RWPE2 (cell line): Measurements from ENCODE around the gene GLT8D2.

Source experiments
- ATAC-seq: fragments of 200-7000 bp; cut with Tn5 transposase; 3 replicates; pipeline ENCODE4 v1.9.1; 2021; ENCODE audit warnings: low read depth
- DNase-seq: peaks from one replicate; pipeline ENCODE4 v3.0.0-alpha.2; 2020; ENCODE audit warnings: low spot score
- H3K27ac ChIP-seq: fragments of 450-650 bp; 2 replicates; pipeline ENCODE4 v1.5.1; 2017; ENCODE audit warnings: mild to moderate bottlenecking; ENCODE audit not compliant: poor library complexity, severe bottlenecking
- H3K27me3 ChIP-seq: fragments of 250-450 bp; sonication (Bioruptor Pico); 2 replicates; pipeline ENCODE4 v1.5.1; 2021; ENCODE audit warnings: mild to moderate bottlenecking, moderate library complexity; ENCODE audit not compliant: insufficient read depth, poor library complexity, severe bottlenecking
- H3K36me3 ChIP-seq: fragments of 250-450 bp; sonication (Bioruptor Pico); 2 replicates; pipeline ENCODE4 v1.5.1; 2020; ENCODE audit warnings: low read depth, mild to moderate bottlenecking, moderate library complexity
- H3K4me1 ChIP-seq: fragments of 250-450 bp; sonication (Bioruptor Pico); 2 replicates; pipeline ENCODE4 v1.5.1; 2021; ENCODE audit warnings: mild to moderate bottlenecking, moderate library complexity; ENCODE audit not compliant: insufficient read depth, poor library complexity, severe bottlenecking
- H3K4me3 ChIP-seq: fragments of 250-450 bp; sonication (Bioruptor Pico); 2 replicates; pipeline ENCODE4 v1.5.1; 2021; ENCODE audit warnings: mild to moderate bottlenecking, moderate library complexity; ENCODE audit not compliant: severe bottlenecking
- H3K9me3 ChIP-seq: fragments of 250-450 bp; sonication (Bioruptor Pico); 2 replicates; pipeline ENCODE4 v1.5.1; 2021; ENCODE audit warnings: mild to moderate bottlenecking, moderate library complexity; ENCODE audit not compliant: severe bottlenecking
- TF ChIP-seq, protein P1 (sequence below): fragments of 450-650 bp; IDR thresholded peaks from one replicate; pipeline ENCODE4 v1.5.1; 2017; ENCODE audit warnings: mild to moderate bottlenecking, moderate library complexity; ENCODE audit not compliant: poor library complexity, severe bottlenecking

GLT8D2 gene

DNA sequence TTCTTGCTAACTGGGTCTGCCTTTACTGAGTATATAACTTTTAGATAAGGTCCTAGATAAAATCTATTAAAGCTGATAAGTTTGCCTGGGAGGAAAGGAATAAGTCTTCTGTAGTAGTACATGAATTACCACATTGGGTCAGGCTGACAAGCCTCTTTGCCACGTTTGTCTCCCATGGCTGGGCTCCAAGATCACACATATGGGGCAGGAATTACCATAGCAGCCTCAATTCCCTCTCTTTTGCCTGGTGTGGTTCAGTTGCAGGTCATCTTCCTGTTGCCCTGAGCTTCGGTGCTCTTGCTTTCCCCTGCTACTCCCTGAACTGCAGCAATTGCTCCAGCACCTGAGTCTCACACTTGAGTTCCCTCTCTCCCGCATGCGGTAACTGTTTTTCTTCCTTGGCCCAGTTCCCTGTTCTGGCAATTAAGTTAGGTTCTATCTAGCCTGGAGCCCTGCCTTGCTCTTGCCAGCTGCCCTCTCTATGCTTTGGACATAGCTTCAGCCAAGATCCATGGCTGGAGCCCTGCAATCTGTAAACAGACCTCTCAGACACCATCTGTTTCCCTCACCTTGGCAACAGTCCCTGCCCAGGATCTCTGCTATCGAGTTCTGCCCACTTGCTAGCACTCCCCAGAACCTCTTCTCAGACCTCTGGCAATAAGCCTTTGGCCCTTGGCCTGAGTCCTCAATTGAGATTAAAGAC is 5.8 kb upstream of the GLT8D2 start:
- no peaks in the 10 kb centered on the region for H3K27me3 ChIP-seq
- ATAC-seq (no peak), DNase-seq (no peak)
- H3K27ac ChIP-seq = no peak overlapping the region
- H3K36me3 ChIP-seq = no peaks in the 10 kb centered on the region
- TF ChIP-seq, protein P1, sequence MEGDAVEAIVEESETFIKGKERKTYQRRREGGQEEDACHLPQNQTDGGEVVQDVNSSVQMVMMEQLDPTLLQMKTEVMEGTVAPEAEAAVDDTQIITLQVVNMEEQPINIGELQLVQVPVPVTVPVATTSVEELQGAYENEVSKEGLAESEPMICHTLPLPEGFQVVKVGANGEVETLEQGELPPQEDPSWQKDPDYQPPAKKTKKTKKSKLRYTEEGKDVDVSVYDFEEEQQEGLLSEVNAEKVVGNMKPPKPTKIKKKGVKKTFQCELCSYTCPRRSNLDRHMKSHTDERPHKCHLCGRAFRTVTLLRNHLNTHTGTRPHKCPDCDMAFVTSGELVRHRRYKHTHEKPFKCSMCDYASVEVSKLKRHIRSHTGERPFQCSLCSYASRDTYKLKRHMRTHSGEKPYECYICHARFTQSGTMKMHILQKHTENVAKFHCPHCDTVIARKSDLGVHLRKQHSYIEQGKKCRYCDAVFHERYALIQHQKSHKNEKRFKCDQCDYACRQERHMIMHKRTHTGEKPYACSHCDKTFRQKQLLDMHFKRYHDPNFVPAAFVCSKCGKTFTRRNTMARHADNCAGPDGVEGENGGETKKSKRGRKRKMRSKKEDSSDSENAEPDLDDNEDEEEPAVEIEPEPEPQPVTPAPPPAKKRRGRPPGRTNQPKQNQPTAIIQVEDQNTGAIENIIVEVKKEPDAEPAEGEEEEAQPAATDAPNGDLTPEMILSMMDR = no peak
- H3K4me1 ChIP-seq = peaks cover 11% of the 10 kb centered on the region
- no peaks in the 10 kb centered on the region for H3K9me3 ChIP-seq
- no peak overlapping the region for H3K4me3 ChIP-seq

DNA sequence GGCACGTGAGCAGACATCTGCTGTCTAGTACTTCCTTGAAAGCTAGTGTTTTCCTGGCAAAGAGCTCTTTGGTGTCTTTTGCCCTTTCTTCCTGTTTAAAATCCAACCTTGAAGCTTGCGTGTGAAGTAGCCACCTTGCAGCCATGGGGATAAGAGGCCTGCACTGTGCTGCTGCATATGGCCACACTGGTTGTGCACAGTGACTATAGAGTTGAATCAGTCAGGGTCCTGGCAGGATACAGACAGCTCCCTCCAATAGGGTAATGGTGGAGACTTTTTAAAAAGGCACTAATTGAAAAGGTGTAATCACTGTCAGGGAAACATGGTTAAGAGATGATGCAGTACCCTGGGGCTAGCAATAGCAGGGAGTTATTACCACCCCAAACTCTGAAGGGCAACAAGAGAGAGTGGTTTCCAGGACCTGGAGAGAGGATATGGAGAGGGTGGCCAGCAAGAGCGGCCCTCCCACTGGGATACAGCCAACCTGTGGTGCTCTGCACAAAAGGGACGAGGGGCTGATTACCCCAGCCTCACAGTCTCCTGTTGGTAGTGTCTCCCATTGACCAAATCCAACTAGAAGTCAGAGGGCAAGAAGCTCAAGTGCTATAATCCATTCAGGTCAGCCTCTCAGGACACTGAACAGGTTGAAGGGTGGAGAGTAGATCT is 4.8 kb upstream of the GLT8D2 start:
- H3K36me3 ChIP-seq = no peaks in the 10 kb centered on the region
- no peak for ATAC-seq
- DNase-seq = no peak
- peaks cover 14% of the 10 kb centered on the region for H3K4me1 ChIP-seq
- H3K4me3 ChIP-seq = no peak overlapping the region
- no peaks in the 10 kb centered on the region for H3K27me3 ChIP-seq
- no peak overlapping the region for H3K27ac ChIP-seq
- no peaks in the 10 kb centered on the region for H3K9me3 ChIP-seq
- TF ChIP-seq, protein P1 = no peak

DNA sequence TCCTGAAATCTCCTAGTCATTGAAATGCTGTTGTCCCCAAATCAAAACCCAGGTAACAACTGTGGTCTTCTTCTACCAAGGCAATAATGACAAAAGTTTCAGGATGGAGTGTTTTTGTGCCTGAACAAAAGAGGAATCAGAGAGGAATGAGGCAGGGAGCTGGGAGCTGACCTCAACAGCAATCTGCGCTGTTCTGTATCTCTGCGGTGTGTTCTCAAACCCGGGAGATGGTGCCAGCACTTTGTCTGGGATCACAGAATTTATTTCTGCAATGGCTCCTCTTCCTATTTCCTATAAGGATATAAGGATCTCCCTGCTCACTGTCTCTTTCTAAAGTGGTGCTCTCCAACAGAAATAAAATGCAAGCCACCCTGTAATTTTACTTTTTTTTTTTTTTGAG is 449 bp upstream of the GLT8D2 start:
- H3K9me3 ChIP-seq = no peaks in the 10 kb centered on the region
- peaks cover 16% of the 10 kb centered on the region for H3K4me1 ChIP-seq
- H3K27me3 ChIP-seq = no peaks in the 10 kb centered on the region
- ATAC-seq (no peak), DNase-seq (no peak)
- TF ChIP-seq, protein P1 = no peak
- H3K36me3 ChIP-seq = no peaks in the 10 kb centered on the region
- peak overlapping the region; percentile 43 for H3K27ac ChIP-seq
- no peak overlapping the region for H3K4me3 ChIP-seq

DNA sequence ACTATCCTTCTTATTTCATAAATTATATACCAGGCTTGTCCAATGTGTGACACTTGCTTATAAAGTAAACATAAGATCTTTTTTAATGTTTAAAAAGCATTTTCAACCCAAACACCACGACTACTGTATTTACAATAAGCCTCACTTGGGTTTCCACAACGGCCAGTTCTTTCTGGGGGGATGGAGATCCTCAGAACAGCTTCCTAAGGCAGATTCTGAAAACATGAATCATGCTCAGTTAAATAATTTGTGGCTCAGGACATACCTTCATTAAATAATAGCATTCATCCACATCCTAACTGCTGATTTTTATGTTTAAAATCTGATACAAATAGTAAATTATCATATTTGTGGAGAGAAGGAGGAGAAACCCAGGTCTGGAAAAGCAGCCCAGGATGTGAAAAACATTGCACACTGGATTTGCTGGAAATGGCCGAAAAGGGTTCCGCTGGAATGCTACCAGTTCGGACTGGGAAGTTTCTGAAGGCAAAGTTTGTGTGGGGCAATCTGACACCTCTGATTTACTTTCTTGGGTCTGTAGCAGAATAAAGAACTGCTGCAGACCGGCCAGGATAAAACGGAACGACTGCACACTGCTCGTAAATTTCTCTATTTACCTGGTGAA is 597 bp downstream of the GLT8D2 start:
- peak; percentile 52 for ATAC-seq
- DNase-seq = no peak
- Histone ChIP-seq H3K27me3 (no peaks in the 10 kb centered on the region), H3K27ac (peak overlapping the region; percentile 43), H3K4me1 (peaks cover 16% of the 10 kb centered on the region), H3K36me3 (no peaks in the 10 kb centered on the region), H3K9me3 (no peaks in the 10 kb centered on the region), H3K4me3 (peak overlapping the region; percentile 31)
- TF ChIP-seq, protein P1 = no peak

DNA sequence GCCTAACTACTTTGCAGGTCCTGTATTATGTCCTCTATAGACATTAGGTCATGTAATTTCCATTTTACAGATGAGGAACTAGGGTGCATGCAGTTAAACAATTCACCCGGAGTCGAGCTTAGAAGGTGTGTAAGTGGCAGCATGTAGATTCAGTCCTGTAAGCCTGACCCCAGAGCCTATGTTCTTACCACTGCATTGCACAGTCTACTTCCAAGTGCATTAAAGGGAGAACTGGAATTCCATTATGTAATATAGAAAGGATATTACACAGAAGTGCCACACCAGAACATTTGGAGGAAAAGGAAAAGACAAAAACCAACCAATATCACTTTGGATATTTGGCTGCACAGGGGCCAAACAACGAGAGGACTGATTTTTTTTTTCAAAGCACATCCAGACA is 1.2 kb downstream of the GLT8D2 start:
- peak overlapping the region; percentile 43 for H3K27ac ChIP-seq
- no peak for DNase-seq
- H3K4me3 ChIP-seq = peak overlapping the region; percentile 31

More for the DNA sequence above, 1.2 kb downstream of the GLT8D2 start:
- no peak for ATAC-seq
- H3K4me1 ChIP-seq = peaks cover 16% of the 10 kb centered on the region
- TF ChIP-seq, protein P1 = no peak
- no peaks in the 10 kb centered on the region for H3K9me3 ChIP-seq
- no peaks in the 10 kb centered on the region for H3K27me3 ChIP-seq
- H3K36me3 ChIP-seq = no peaks in the 10 kb centered on the region
